Upper lobe of left lung (tissue), 6 donors: ENCODE results near the gene KDM5A. TPM values are rescaled to one million over a fixed set of nuclear protein-coding genes. Genes with fewer than 3 reads are reported as not detected.

ENCODE experiments used
- ATAC-seq, 2 donors: fragments of 200-7000 bp; cut with Tn5 transposase; one replicate each; pipeline ENCODE4 v1.9.1; 2022; ENCODE audit warnings: mild to moderate bottlenecking in 2 of 2, moderate library complexity in 2 of 2; ENCODE audit not compliant: low FRiP score in 2 of 2
- DNase-seq, 2 donors: peaks; one replicate each; pipeline ENCODE4 v3.0.0-alpha.2; 2019 to 2020
- H3K27ac ChIP-seq, 4 donors: fragments of 200-600 bp; sonication (generic); one replicate each; pipeline ENCODE4 v1.5.1; 2016 to 2019
- H3K27me3 ChIP-seq, 4 donors: fragments of 200-600 bp; sonication (generic); one replicate each; pipeline ENCODE4 v1.5.1; 2017 to 2019
- H3K36me3 ChIP-seq, 4 donors: fragments of 200-600 bp; sonication (generic); one replicate each; pipeline ENCODE4 v1.5.1; 2016 to 2019
- H3K4me1 ChIP-seq, 4 donors: fragments of 200-600 bp; sonication (generic); one replicate each; pipeline ENCODE4 v1.5.1; 2018 to 2019
- H3K4me3 ChIP-seq, 4 donors: fragments of 200-600 bp; sonication (generic); one replicate each; pipeline ENCODE4 v1.5.1; 2017 to 2019; ENCODE audit warnings: mild to moderate bottlenecking in 2 of 4, moderate library complexity in 1 of 4
- H3K9me3 ChIP-seq, 4 donors: fragments of 200-600 bp; sonication (generic); one replicate each; pipeline ENCODE4 v1.5.1; 2018 to 2019
- CTCF ChIP-seq, 6 experiments: fragments of 450-650 bp in 4 of 6; fragments of 200-600 bp in 2 of 6; sonication (generic) in 2 of 6; IDR thresholded peaks; one replicate each; pipeline ENCODE4 v1.5.1; 2016 to 2019; ENCODE audit warnings: antibody characterized with exemption in 6 of 6
- EP300 ChIP-seq, 4 donors: sonication (generic); formaldehyde crosslinking; IDR thresholded peaks; one replicate each; pipeline ENCODE4 v1.5.1; 2017; ENCODE audit warnings: antibody characterized with exemption in 4 of 4, control low read depth in 2 of 4
- POLR2A ChIP-seq, 4 donors: fragments of 450-650 bp; IDR thresholded peaks; one replicate each; pipeline ENCODE4 v1.5.1; 2016 to 2017; ENCODE audit warnings: antibody characterized with exemption in 4 of 4, mild to moderate bottlenecking in 2 of 4
- POLR2AphosphoS5 ChIP-seq, 2 donors: sonication (generic); formaldehyde crosslinking; IDR thresholded peaks; one replicate each; pipeline ENCODE4 v1.5.1; 2017; ENCODE audit warnings: antibody characterized with exemption in 2 of 2
- WGBS, 2 donors: methylation state at CpG; one replicate each; pipeline ENCODE4 v1.1.5; 2017 to 2018; 5-methylcytosine and 5-hydroxymethylcytosine counted together
- total RNA-seq, 6 donors: library from RNA; depleted of rRNA in 4 of 6; stranded (reverse); fragments of >200 nt in 4 of 6; gene quantifications; one replicate each; pipeline versions ENCODE4 v1.1.0 to v1.2.1, GENCODE V29; 2016 to 2021
- donor health status: DM: no; HTN: no; CAD: no; lungs with moderate emphysema.
- donor health status: DM: no; HTN: yes; CAD: no; lungs with severe emphysema.

The KDM5A gene
- total RNA-seq, 6 donors from 2014 or later = 51.2 to 79.6 (median 60.1) TPM

- DNase-seq (no peak), ATAC-seq (no peak)
- no peak for TF ChIP-seq CTCF (IDR thresholded peaks at IDR 0.05)
- H3K4me1 ChIP-seq = no peaks in the 10 kb centered on the region
- peaks cover 0 to 18% (median 0%) of the 10 kb centered on the region in 4 donors for H3K36me3 ChIP-seq
- no peak overlapping the region for H3K4me3 ChIP-seq
- no peak overlapping the region for H3K27ac ChIP-seq
- H3K27me3 ChIP-seq = no peaks in the 10 kb centered on the region
- H3K9me3 ChIP-seq = no peaks in the 10 kb centered on the region
- 90 to 91% methylated on average over 5 of the region's 5 CpGs for WGBS, 2 donors
These were observed 111.1 kb downstream of the KDM5A start for GRCh38 chr12:278046-278445.

GRCh38 chr12:275812-276211 is 113.3 kb downstream of the KDM5A start:
- no peak for DNase-seq
- ATAC-seq = no peak
- Histone ChIP-seq H3K27ac (no peak overlapping the region), H3K36me3 (peaks cover 0 to under 1% (median 0%) of the 10 kb centered on the region in 4 donors), H3K9me3 (no peaks in the 10 kb centered on the region), H3K27me3 (no peaks in the 10 kb centered on the region), H3K4me3 (no peak overlapping the region), H3K4me1 (no peaks in the 10 kb centered on the region)
- TF ChIP-seq EP300 (IDR thresholded peaks at IDR 0.05) = no peak
- 82 to 85% methylated on average over 6 of the region's 6 CpGs for WGBS, 2 donors

GRCh38 chr12:273382-273781 is 115.7 kb downstream of the KDM5A start:
- H3K4me3 ChIP-seq = no peak overlapping the region
- no peaks in the 10 kb centered on the region for H3K27me3 ChIP-seq
- no peak for DNase-seq
- 33 to 37% methylated on average over 3 of the region's 3 CpGs for WGBS, 2 donors
- no peaks in the 10 kb centered on the region for H3K4me1 ChIP-seq
- no peak overlapping the region for H3K27ac ChIP-seq
- TF ChIP-seq CTCF (IDR thresholded peaks at IDR 0.05) (no peak), POLR2AphosphoS5 (IDR thresholded peaks at IDR 0.05) (no peak), EP300 (IDR thresholded peaks at IDR 0.05) (no peak), POLR2A (IDR thresholded peaks at IDR 0.05) (no peak)
- ATAC-seq = no peak
- H3K9me3 ChIP-seq = no peaks in the 10 kb centered on the region
- H3K36me3 ChIP-seq = no peaks in the 10 kb centered on the region

GRCh38 chr12:272942-273341 is 116.2 kb downstream of the KDM5A start:
- Histone ChIP-seq H3K9me3 (no peaks in the 10 kb centered on the region), H3K27me3 (no peaks in the 10 kb centered on the region), H3K4me3 (no peak overlapping the region), H3K4me1 (no peaks in the 10 kb centered on the region), H3K27ac (no peak overlapping the region), H3K36me3 (no peaks in the 10 kb centered on the region)
- ATAC-seq (no peak), DNase-seq (no peak)
- TF ChIP-seq POLR2A (IDR thresholded peaks at IDR 0.05) (no peak), CTCF (IDR thresholded peaks at IDR 0.05) (no peak), EP300 (IDR thresholded peaks at IDR 0.05) (no peak), POLR2AphosphoS5 (IDR thresholded peaks at IDR 0.05) (no peak)
- 86 to 90% methylated on average over 5 to 6 of the region's 6 CpGs for WGBS, 2 donors

GRCh38 chr12:271161-271560 is 118.0 kb downstream of the KDM5A start:
- H3K36me3 ChIP-seq = no peaks in the 10 kb centered on the region
- ATAC-seq (no peak), DNase-seq (no peak)
- no peak overlapping the region for H3K27ac ChIP-seq
- H3K4me3 ChIP-seq = no peak overlapping the region
- H3K27me3 ChIP-seq = no peaks in the 10 kb centered on the region
- TF ChIP-seq EP300 (IDR thresholded peaks at IDR 0.05) (no peak), POLR2A (IDR thresholded peaks at IDR 0.05) (no peak), CTCF (IDR thresholded peaks at IDR 0.05) (no peak), POLR2AphosphoS5 (IDR thresholded peaks at IDR 0.05) (no peak)
- WGBS, 2 donors = 78 to 85% methylated on average over 4 of the region's 4 CpGs
- H3K4me1 ChIP-seq = no peaks in the 10 kb centered on the region
- no peaks in the 10 kb centered on the region for H3K9me3 ChIP-seq
